PC-9 (cell line): ENCODE data around the gene TGFB1.

ENCODE experiments used
- CTCF ChIP-seq: fragments of 200-600 bp; sonication (generic); conservative IDR thresholded peaks from 2 replicates; pipeline ENCODE4 v1.6.1; 2017; ENCODE audit warnings: mixed run types, antibody characterized with exemption, mild to moderate bottlenecking, moderate library complexity
- EZH2 ChIP-seq: fragments of 200-600 bp; sonication (generic); IDR thresholded peaks from 2 replicates; pipeline ENCODE4 v1.8.0; 2017; ENCODE audit warnings: antibody characterized with exemption, low read depth

- no peak for TF ChIP-seq CTCF
- TF ChIP-seq EZH2, result no peak
Measured at GRCh38 chr19:41332468-41332867, 21.3 kb downstream of the TGFB1 start.
